Ascending aorta (tissue), 2 donors: ENCODE data around the gene VAT1L. TPM values are rescaled to one million over a fixed set of nuclear protein-coding genes. Genes with fewer than 3 reads are reported as not detected.

Experiments used
- DNase-seq, 2 donors: peaks; one replicate each; pipeline ENCODE4 v3.0.0-alpha.2; 2019; ENCODE audit warnings: low spot score in 2 of 2
- H3K27ac ChIP-seq, 2 donors: fragments of 200-600 bp; sonication (generic); one replicate each; pipeline ENCODE4 v1.5.1; 2016 to 2017; ENCODE audit warnings: mild to moderate bottlenecking in 1 of 2
- H3K27me3 ChIP-seq: fragments of 200-600 bp; sonication (generic); one replicate; pipeline ENCODE4 v1.5.1; 2017
- H3K36me3 ChIP-seq, 2 donors: fragments of 200-600 bp; sonication (generic); one replicate each; pipeline ENCODE4 v1.5.1; 2016
- H3K4me1 ChIP-seq, 2 donors: fragments of 200-600 bp; sonication (generic); one replicate each; pipeline ENCODE4 v1.5.1; 2016 to 2017; ENCODE audit warnings: mild to moderate bottlenecking in 1 of 2
- H3K4me3 ChIP-seq, 2 donors: fragments of 200-600 bp; sonication (generic); one replicate each; pipeline ENCODE4 v1.5.1; 2016 to 2017; ENCODE audit warnings: mild to moderate bottlenecking in 1 of 2
- H3K9me3 ChIP-seq, 2 donors: fragments of 200-600 bp; sonication (generic); one replicate each; pipeline ENCODE4 v1.5.1; 2016
- intact Hi-C: fragments of 100-400 bp; cut with DNase I; formaldehyde crosslinking; loops from one replicate; pipeline ENCODE4 v1.15.1; 2023
- total RNA-seq: library from RNA; depleted of rRNA; stranded (reverse); fragments of >200 nt; gene quantifications from one replicate; pipeline ENCODE4 v1.1.0, GENCODE V29; 2016
- TF ChIP-seq, protein P1 (sequence below), 3 experiments: fragments of 200-600 bp in 2 of 3; fragments of 450-650 bp in 1 of 3; sonication (generic) in 2 of 3; IDR thresholded peaks; one replicate each; pipeline ENCODE4 v1.5.1; 2016 to 2019; ENCODE audit warnings: antibody characterized with exemption in 3 of 3, mild to moderate bottlenecking in 1 of 3, moderate library complexity in 1 of 3

The VAT1L gene
- total RNA-seq, 1 donor from 2014 or later = 12.6 TPM

DNA sequence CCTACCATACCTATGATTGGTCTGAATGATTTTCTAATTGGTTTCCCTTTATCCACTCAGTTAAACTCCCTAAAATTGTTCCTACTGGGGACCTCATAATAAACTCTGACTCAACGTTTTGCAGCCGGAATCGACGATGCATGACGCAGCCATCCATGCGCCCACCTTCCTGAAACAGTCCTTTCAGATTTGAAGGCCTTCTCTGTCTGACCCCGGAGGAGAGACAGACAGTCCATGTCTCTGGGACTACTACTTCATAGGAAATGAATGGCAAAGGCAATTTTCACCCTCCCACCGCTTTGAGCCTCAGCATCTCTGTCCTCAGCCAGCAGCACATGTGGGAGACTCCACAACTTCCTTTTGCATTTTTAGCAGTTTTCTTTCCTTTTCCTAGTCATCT lies 13.5 kb downstream of the VAT1L start:
- peaks cover 0 to 25% of the 10 kb centered on the region in 2 donors for H3K4me1 ChIP-seq
- intact Hi-C loops = loop anchor here (5.0 kb wide), 1 partner anchor 70 kb away; no protein-coding TSS in a partner anchor
- H3K4me3 ChIP-seq = no peak overlapping the region
- H3K27me3 ChIP-seq = no peaks in the 10 kb centered on the region
- H3K9me3 ChIP-seq = no peaks in the 10 kb centered on the region
- H3K36me3 ChIP-seq = no peaks in the 10 kb centered on the region
- H3K27ac ChIP-seq = peak overlapping the region; percentile 78 to 81
- DNase-seq = no peak
- TF ChIP-seq, protein P1, sequence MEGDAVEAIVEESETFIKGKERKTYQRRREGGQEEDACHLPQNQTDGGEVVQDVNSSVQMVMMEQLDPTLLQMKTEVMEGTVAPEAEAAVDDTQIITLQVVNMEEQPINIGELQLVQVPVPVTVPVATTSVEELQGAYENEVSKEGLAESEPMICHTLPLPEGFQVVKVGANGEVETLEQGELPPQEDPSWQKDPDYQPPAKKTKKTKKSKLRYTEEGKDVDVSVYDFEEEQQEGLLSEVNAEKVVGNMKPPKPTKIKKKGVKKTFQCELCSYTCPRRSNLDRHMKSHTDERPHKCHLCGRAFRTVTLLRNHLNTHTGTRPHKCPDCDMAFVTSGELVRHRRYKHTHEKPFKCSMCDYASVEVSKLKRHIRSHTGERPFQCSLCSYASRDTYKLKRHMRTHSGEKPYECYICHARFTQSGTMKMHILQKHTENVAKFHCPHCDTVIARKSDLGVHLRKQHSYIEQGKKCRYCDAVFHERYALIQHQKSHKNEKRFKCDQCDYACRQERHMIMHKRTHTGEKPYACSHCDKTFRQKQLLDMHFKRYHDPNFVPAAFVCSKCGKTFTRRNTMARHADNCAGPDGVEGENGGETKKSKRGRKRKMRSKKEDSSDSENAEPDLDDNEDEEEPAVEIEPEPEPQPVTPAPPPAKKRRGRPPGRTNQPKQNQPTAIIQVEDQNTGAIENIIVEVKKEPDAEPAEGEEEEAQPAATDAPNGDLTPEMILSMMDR (IDR thresholded peaks at IDR 0.05) = no peak

DNA sequence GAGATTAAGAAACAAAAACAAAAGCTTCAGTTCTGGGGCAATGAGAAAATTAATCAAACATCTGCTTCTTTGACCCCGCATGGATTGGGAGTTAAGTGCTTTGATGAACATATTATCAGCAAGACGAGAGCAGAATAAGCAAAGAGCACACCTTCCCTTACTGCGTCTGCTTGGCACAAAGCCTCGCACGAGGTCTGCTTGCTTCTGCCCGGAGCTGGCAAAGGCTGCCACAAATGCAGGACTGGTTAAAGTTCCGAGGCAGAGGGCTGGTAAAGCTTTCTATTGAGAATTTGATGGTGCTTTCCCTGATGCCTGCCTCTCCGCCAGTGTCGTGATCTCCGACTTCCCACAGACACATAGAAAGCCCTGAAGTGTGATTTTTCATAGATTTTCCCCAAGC lies 17.0 kb downstream of the VAT1L start:
- peak in 1 of 2 donors; percentile 71 for DNase-seq
- intact Hi-C loops = no loop called here
- Histone ChIP-seq H3K36me3 (no peaks in the 10 kb centered on the region), H3K9me3 (no peaks in the 10 kb centered on the region), H3K4me1 (peaks cover 0 to 17% of the 10 kb centered on the region in 2 donors), H3K4me3 (peak overlapping the region; percentile 2 to 40), H3K27ac (peak overlapping the region; percentile 56 to 81), H3K27me3 (no peaks in the 10 kb centered on the region)
- TF ChIP-seq, protein P1 (IDR thresholded peaks at IDR 0.05) = no peak

DNA sequence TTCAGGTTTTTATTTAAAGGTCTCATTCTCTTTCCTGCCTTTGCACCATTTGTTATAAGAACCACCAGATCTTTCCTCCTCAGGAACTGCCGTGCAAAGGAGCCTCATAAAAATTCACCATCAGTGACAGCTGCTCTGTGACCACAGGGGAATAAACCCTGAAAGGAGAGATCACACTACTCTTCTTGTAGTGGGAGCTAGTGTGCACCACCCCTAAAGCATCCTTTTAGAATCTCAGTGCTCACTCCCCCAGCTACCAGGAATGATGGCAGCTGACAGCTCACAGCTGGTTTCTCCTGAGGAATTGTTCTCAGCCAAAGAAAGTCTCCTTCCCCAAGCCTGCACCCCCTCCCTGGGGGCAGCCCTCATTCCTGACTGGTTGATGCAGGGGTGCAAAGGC lies 18.7 kb downstream of the VAT1L start:
- Histone ChIP-seq H3K36me3 (no peaks in the 10 kb centered on the region), H3K27me3 (no peaks in the 10 kb centered on the region), H3K27ac (no peak overlapping the region), H3K9me3 (no peaks in the 10 kb centered on the region), H3K4me3 (no peak overlapping the region), H3K4me1 (peaks cover 0 to 8% of the 10 kb centered on the region in 2 donors)
- intact Hi-C loops = no loop called here
- no peak for DNase-seq
- TF ChIP-seq, protein P1 (IDR thresholded peaks at IDR 0.05) = no peak

DNA sequence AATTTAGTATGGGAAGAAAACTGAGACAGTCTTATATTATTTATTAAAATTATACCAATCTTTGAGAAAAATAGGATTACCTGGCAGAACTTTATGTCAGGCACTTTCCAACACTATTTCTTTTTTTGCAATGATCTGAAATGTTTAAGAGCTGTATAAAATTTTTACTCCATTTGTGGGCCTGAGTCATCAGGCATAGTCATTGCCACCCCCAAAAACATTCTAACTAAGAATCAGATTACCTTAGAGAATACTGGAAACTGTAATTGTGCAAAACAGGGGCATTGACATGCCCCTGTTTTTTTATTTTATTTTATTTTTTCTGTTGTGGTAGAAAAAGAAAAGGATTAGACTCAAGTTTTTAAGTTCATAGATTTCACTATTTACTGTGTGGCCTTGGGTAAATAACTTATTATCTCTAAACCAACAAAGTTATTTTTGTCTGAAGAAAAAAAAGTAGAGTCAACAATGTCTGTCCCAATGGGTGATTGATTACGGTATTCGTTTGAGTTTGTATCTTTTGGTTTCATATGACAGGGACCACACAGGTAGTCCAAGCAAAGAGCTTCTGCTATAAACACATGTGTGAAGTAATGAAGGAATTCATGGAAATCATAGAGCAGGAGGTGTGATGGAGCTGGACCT lies 24.6 kb downstream of the VAT1L start:
- DNase-seq = no peak
- Histone ChIP-seq H3K4me1 (no peaks in the 10 kb centered on the region), H3K27me3 (no peaks in the 10 kb centered on the region), H3K9me3 (no peaks in the 10 kb centered on the region), H3K27ac (no peak overlapping the region), H3K36me3 (no peaks in the 10 kb centered on the region), H3K4me3 (no peak overlapping the region)
- intact Hi-C loops = no loop called here
- TF ChIP-seq, protein P1 (IDR thresholded peaks at IDR 0.05) = no peak

DNA sequence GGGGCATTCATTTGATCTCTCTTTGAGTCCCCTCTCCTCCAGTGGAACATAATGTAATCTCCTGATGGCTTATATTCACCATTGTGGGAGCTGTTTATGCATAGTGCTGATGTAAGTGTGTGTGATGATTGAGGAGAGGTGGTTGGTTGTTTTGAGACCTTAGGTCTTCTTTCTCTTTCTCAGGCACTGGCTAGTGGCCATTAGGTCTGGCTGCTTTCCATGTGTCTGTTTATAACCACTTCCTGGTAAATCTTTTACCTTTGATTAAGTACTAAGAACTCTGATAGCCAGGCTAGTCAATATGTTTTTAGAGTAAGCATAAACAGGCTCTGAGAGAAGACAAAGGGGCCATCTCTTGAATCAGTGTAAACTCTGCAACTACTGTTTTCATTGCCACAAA lies 27.9 kb downstream of the VAT1L start:
- H3K4me1 ChIP-seq = no peaks in the 10 kb centered on the region
- DNase-seq = no peak
- no peak overlapping the region for H3K27ac ChIP-seq
- H3K4me3 ChIP-seq = no peak overlapping the region
- peaks cover 0 to 18% of the 10 kb centered on the region in 2 donors for H3K36me3 ChIP-seq
- no peaks in the 10 kb centered on the region for H3K27me3 ChIP-seq
- no peaks in the 10 kb centered on the region for H3K9me3 ChIP-seq
- TF ChIP-seq, protein P1 (IDR thresholded peaks at IDR 0.05) = no peak
- intact Hi-C loops = no loop called here
